HG03558 (cell line): ENCODE data around the gene SLC2A2.
A peak's percentile ranks its signal among the peaks of the same experiment; 100 is the strongest.
"Not testable (repeated sequence)": the region's sequence is repeated elsewhere in the genome, so short reads cannot be mapped to it uniquely, and the experiment has no call there.

ENCODE experiments used
- ATAC-seq: cut with Tn5 transposase; IDR thresholded peaks from one replicate; pipeline ENCODE4 v1.9.1; 2021; ENCODE audit warnings: moderate number of reproducible peaks; ENCODE audit not compliant: unreplicated experiment; ENCODE audit errors: extremely low read depth

Gene SLC2A2

GRCh38 chr3:170992854-170993253, 33.7 kb downstream of the SLC2A2 start:
- ATAC-seq: no peak

- ATAC-seq: no peak
Measured at GRCh38 chr3:170991664-170992063, 34.9 kb downstream of the SLC2A2 start.

- no peak for ATAC-seq
Measured at GRCh38 chr3:170989100-170989648, 37.3 kb downstream of the SLC2A2 start.

GRCh38 chr3:170988378-170988777, 38.1 kb downstream of the SLC2A2 start:
- ATAC-seq: no peak

- no peak for ATAC-seq
Measured at GRCh38 chr3:170985304-170985703, 41.2 kb downstream of the SLC2A2 start.

- peak; percentile 95 for ATAC-seq
Measured at GRCh38 chr3:170982733-170983132, 43.8 kb downstream of the SLC2A2 start.

GRCh38 chr3:170980399-170980798, 46.1 kb downstream of the SLC2A2 start:
- no peak for ATAC-seq

GRCh38 chr3:170977949-170978745, 48.4 kb downstream of the SLC2A2 start:
- no peak for ATAC-seq

- no peak for ATAC-seq
Measured at GRCh38 chr3:170976190-170976519, 50.4 kb downstream of the SLC2A2 start.

GRCh38 chr3:170975283-170976189, 51.0 kb downstream of the SLC2A2 start:
- ATAC-seq: no peak

- ATAC-seq: no peak
Measured at GRCh38 chr3:170974872-170975271, 51.6 kb downstream of the SLC2A2 start.

GRCh38 chr3:170972917-170973316, 53.6 kb downstream of the SLC2A2 start:
- not testable (repeated sequence) for ATAC-seq

- ATAC-seq: no peak
Measured at GRCh38 chr3:170967126-170967525, 59.4 kb downstream of the SLC2A2 start.

- no peak for ATAC-seq
Measured at GRCh38 chr3:170966495-170966894, 60.0 kb downstream of the SLC2A2 start.

- ATAC-seq: no peak
Measured at GRCh38 chr3:170962411-170962810, 64.1 kb downstream of the SLC2A2 start.

GRCh38 chr3:170961616-170962400, 64.7 kb downstream of the SLC2A2 start:
- no peak for ATAC-seq

GRCh38 chr3:170959457-170959856, 67.1 kb downstream of the SLC2A2 start:
- no peak for ATAC-seq

GRCh38 chr3:170956647-170957046, 69.9 kb downstream of the SLC2A2 start:
- ATAC-seq: no peak

- no peak for ATAC-seq
Measured at GRCh38 chr3:170953736-170954135, 72.8 kb downstream of the SLC2A2 start.

- no peak for ATAC-seq
Measured at GRCh38 chr3:170953229-170953628, 73.3 kb downstream of the SLC2A2 start.
